Chondrocyte (in vitro differentiated cells): ENCODE results near the gene INO80. TPM values are rescaled to one million over a fixed set of nuclear protein-coding genes. Genes with fewer than 3 reads are reported as not detected.

ENCODE experiments used
- DNase-seq: peaks from one replicate; pipeline ENCODE4 v3.0.0; 2021; ENCODE audit warnings: mixed read lengths, low spot score
- H3K27ac Mint-ChIP-seq: one replicate; pipeline ENCODE4 v1.8.0; 2021; ENCODE audit warnings: mild to moderate bottlenecking, moderate library complexity, mixed read lengths; ENCODE audit not compliant: unreplicated experiment
- H3K27me3 Mint-ChIP-seq: 2 replicates; pipeline ENCODE4 v1.8.0; 2021; ENCODE audit warnings: low read depth, mixed read lengths
- H3K36me3 Mint-ChIP-seq: 2 replicates; pipeline ENCODE4 v1.8.0; 2021; ENCODE audit warnings: low read depth, mixed read lengths
- H3K4me1 Mint-ChIP-seq: 2 replicates; pipeline ENCODE4 v1.8.0; 2021; ENCODE audit warnings: low read depth, mild to moderate bottlenecking, mixed read lengths
- H3K4me3 Mint-ChIP-seq: one replicate; pipeline ENCODE4 v1.8.0; 2021; ENCODE audit warnings: mild to moderate bottlenecking, moderate library complexity, mixed read lengths; ENCODE audit not compliant: unreplicated experiment
- H3K9me3 Mint-ChIP-seq: 2 replicates; pipeline ENCODE4 v1.8.0; 2021; ENCODE audit warnings: low read depth, mixed read lengths
- CTCF ChIP-seq: fragments of 200-600 bp; sonication (generic); IDR thresholded peaks from 2 replicates; pipeline ENCODE4 v1.5.0; 2021; ENCODE audit warnings: antibody characterized with exemption, mild to moderate bottlenecking, moderate library complexity
- total RNA-seq: library from RNA; stranded (reverse); gene quantifications from 3 replicates; pipeline ENCODE4 v1.2.1, GENCODE V29; 2021

Gene INO80
- total RNA-seq, 1 donor from 2014 or later, result 16.6 TPM

DNA sequence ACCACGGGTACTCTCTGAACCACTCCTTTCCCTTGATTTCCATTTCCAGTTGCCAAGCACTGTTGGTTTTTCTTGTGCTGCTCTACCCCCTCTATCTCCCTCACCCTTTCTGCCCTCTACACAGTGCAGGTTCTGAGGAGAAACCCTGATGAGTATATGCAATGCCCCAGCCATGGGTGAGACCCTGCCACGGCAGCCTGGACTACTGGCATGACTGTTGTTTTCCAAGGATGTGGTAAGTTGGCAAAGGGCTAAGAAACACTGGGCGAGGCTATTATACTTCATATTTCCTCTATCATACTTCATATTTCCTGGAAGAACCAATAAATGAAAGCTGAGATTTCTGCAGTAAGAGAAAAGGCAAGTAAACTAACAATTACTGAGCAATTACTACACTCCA is 134.9 kb downstream of the INO80 start:
- H3K27me3 Mint-ChIP-seq, result no peaks in the 10 kb centered on the region
- DNase-seq, result no peak
- H3K27ac Mint-ChIP-seq, result no peak overlapping the region
- H3K36me3 Mint-ChIP-seq, result peaks cover 54% of the 10 kb centered on the region
- peaks cover 65% of the 10 kb centered on the region for H3K4me1 Mint-ChIP-seq
- no peaks in the 10 kb centered on the region for H3K9me3 Mint-ChIP-seq
- no peak overlapping the region for H3K4me3 Mint-ChIP-seq
- TF ChIP-seq CTCF, result no peak

DNA sequence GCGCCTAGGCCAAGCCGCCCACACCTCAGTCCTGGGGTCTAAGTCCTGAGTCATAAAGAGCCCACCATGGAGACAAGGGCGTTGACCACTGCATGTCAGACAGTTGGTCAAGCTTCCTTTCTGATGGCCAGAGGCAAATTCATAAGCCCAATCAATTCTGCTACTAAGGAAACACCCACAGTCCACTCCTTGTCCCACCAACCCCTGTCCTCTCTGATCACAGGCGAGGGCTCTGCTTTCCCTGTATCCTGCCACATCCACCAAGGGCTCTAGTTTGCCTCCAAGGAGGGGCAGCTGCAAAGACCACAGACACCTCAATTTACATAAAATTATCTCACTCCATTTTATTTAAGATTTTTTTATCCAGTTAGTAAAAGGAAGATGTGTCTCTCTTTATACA is 137.5 kb downstream of the INO80 start:
- H3K27me3 Mint-ChIP-seq, result no peaks in the 10 kb centered on the region
- no peaks in the 10 kb centered on the region for H3K9me3 Mint-ChIP-seq
- TF ChIP-seq CTCF, result no peak
- peaks cover 45% of the 10 kb centered on the region for H3K4me1 Mint-ChIP-seq
- no peak overlapping the region for H3K27ac Mint-ChIP-seq
- DNase-seq, result no peak
- no peak overlapping the region for H3K4me3 Mint-ChIP-seq
- peaks cover 49% of the 10 kb centered on the region for H3K36me3 Mint-ChIP-seq

DNA sequence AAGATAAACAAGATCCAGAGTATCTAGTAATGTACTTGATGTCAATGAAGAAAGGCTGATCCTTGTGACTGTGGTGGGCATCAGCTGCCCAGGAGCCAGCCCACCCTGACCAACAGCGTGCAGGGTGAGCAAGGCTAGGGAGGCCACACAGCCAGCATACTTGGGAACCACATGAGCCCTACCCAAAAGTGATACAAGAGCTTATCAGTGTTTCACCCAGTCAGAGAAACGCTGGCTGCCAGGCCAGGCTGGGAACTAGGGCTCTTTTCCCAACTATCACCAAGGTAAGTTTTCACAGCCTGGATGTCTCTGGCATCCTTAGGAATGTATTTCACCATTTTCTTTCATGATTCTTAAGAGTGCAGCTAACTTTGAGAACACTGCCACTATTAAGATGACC is 137.9 kb downstream of the INO80 start:
- H3K9me3 Mint-ChIP-seq, result no peaks in the 10 kb centered on the region
- H3K27me3 Mint-ChIP-seq, result no peaks in the 10 kb centered on the region
- peaks cover 41% of the 10 kb centered on the region for H3K4me1 Mint-ChIP-seq
- no peak overlapping the region for H3K27ac Mint-ChIP-seq
- peaks cover 46% of the 10 kb centered on the region for H3K36me3 Mint-ChIP-seq
- no peak for DNase-seq
- no peak for TF ChIP-seq CTCF
- H3K4me3 Mint-ChIP-seq, result no peak overlapping the region

GRCh38 chr15:40976819-40977218 is 139.3 kb downstream of the INO80 start:
- no peak for TF ChIP-seq CTCF
- H3K36me3 Mint-ChIP-seq, result peaks cover 35% of the 10 kb centered on the region
- no peak for DNase-seq
- H3K27me3 Mint-ChIP-seq, result no peaks in the 10 kb centered on the region
- H3K4me3 Mint-ChIP-seq, result no peak overlapping the region
- H3K27ac Mint-ChIP-seq, result peak overlapping the region; percentile 65
- no peaks in the 10 kb centered on the region for H3K9me3 Mint-ChIP-seq
- peaks cover 34% of the 10 kb centered on the region for H3K4me1 Mint-ChIP-seq

- H3K27me3 Mint-ChIP-seq, result no peaks in the 10 kb centered on the region
- no peak overlapping the region for H3K4me3 Mint-ChIP-seq
- no peak for TF ChIP-seq CTCF
These were observed 141.2 kb downstream of the INO80 start for GRCh38 chr15:40974879-40975278.

More at GRCh38 chr15:40974879-40975278, 141.2 kb downstream of the INO80 start:
- no peak overlapping the region for H3K27ac Mint-ChIP-seq
- H3K9me3 Mint-ChIP-seq, result no peaks in the 10 kb centered on the region
- H3K36me3 Mint-ChIP-seq, result peaks cover 16% of the 10 kb centered on the region
- H3K4me1 Mint-ChIP-seq, result peaks cover 28% of the 10 kb centered on the region
- DNase-seq, result no peak
